Mammary epithelial cell (primary cell): ENCODE results near the gene ONECUT3.

ENCODE experiments used
- EZH2 ChIP-seq: IDR thresholded peaks from 2 replicates; pipeline ENCODE4 v1.6.1; 2012; ENCODE audit warnings: low read length, inconsistent platforms, borderline replicate concordance
- TF ChIP-seq, protein P1 (sequence below), 2 donors: IDR thresholded peaks in 1 of 2; conservative IDR thresholded peaks in 1 of 2; 2 replicates each; pipeline ENCODE4 v1.5.1; 2011 to 2012; ENCODE audit warnings: inconsistent platforms in 2 of 2, low read length in 2 of 2, mild to moderate bottlenecking in 2 of 2, control low read depth in 1 of 2, low read depth in 1 of 2; ENCODE audit not compliant: insufficient read depth in 1 of 2; ENCODE audit errors: extremely low read depth in 1 of 2

DNA sequence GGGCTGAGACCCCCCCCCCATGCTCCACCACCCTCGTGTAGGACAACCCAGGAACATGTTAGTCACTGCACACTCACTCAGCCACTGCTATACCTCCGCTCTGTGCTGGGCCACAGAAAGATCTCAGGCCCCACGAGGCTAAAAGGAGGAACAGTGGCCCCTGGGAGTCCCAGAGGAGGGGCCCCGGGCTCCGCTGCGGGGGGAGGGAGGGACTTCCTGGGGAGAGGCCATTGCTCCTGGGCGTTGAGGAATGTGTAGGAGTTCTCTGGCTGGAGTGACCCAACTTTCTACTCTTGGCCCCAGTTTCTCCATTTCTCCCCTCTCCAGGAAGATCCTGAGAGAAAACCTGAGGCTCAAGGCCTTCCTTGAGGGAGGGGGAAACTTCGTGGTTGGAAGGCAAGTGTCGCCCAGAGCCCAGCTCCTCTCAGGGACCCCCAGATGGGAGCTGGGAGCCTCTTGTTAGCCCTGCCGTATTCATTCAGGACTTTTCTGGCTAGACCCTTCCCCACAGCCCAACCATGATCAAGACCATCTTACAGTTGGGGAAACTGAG lies 13.6 kb downstream of the ONECUT3 start:
- TF ChIP-seq, protein P1, sequence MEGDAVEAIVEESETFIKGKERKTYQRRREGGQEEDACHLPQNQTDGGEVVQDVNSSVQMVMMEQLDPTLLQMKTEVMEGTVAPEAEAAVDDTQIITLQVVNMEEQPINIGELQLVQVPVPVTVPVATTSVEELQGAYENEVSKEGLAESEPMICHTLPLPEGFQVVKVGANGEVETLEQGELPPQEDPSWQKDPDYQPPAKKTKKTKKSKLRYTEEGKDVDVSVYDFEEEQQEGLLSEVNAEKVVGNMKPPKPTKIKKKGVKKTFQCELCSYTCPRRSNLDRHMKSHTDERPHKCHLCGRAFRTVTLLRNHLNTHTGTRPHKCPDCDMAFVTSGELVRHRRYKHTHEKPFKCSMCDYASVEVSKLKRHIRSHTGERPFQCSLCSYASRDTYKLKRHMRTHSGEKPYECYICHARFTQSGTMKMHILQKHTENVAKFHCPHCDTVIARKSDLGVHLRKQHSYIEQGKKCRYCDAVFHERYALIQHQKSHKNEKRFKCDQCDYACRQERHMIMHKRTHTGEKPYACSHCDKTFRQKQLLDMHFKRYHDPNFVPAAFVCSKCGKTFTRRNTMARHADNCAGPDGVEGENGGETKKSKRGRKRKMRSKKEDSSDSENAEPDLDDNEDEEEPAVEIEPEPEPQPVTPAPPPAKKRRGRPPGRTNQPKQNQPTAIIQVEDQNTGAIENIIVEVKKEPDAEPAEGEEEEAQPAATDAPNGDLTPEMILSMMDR (conservative IDR thresholded peaks at IDR 0.05 in 1 of 2, IDR thresholded peaks at IDR 0.05 in 1 of 2; ENCODE audit: extremely low read depth in 1 of 2, insufficient read depth in 1 of 2, low read depth in 1 of 2, low read length in 2 of 2), result no peak
- no peak for TF ChIP-seq EZH2
